ENCODE measurements around the gene ZNF124. TPM values are rescaled to one million over a fixed set of nuclear protein-coding genes. Genes with fewer than 3 reads are reported as not detected.

Gene ZNF124
- total RNA-seq, 1 experiment from 2014 or later = 16.3 TPM

DNA sequence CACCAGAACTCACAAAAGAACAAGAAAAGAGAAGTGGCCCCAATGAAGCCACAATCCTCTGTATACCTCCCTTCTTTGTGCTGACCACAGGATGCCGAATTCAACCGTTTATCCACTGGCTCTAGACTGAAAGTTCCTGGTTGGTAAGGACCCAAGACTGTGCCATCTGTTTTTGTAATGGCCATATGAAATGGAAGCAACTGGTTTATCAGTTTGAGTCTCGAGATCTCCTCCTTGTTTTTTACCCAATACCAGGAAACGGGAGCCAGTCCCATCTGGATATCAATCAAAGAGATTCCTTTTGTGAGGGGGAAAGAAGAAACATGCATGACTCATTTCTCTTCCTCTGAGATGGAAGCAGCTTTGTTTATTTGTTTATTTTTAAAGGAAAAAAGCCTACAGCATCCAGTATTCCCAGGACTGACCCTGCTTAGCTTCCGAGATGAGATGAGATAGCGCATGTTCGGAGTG, 32.4 kb upstream of the ZNF124 start:
- Histone ChIP-seq H2AFZ (ENCODE audit: low read depth, low read length, poor library complexity, severe bottlenecking) (no peak overlapping the region), H3K9me2 (ENCODE audit: insufficient read depth) (no peaks in the 10 kb centered on the region), H3K9me3 (ENCODE audit: control insufficient read depth in 1 of 2, insufficient read depth in 1 of 2, low read depth in 1 of 2, low read length in 2 of 2) (no peaks in the 10 kb centered on the region; a peak in 1 of 4 replicates), H3K4me3 (replicated peaks in 1 of 2; ENCODE audit: low read depth in 1 of 2, low read length in 2 of 2) (no peak overlapping the region), H3K27me3 (ENCODE audit: insufficient read depth, low read length) (no peaks in the 10 kb centered on the region), H3K79me2 (ENCODE audit: insufficient read depth, low read length) (peaks cover 64% of the 10 kb centered on the region), H3K9ac (ENCODE audit: low read length) (no peak overlapping the region), H3K4me1 (ENCODE audit: control insufficient read depth in 1 of 2, insufficient read depth in 2 of 2, low read length in 2 of 2) (peaks cover 0 to 1% of the 10 kb centered on the region in 2 experiments; a peak in 1 of 4 replicates), H3K4me2 (ENCODE audit: low read length) (no peak overlapping the region), H3K36me3 (ENCODE audit: control insufficient read depth in 1 of 2, insufficient read depth in 2 of 2, low read length in 2 of 2) (peaks cover 0 to 24% of the 10 kb centered on the region in 2 experiments; a peak in 2 of 4 replicates), H3K27ac (ENCODE audit: low read depth, low read length) (no peak overlapping the region), H4K20me1 (ENCODE audit: insufficient read depth) (no peaks in the 10 kb centered on the region)
- RAD21 ChIA-PET (ENCODE audit: low non-redundant PET in 1 of 2, low total read pairs in 2 of 2, uncharacterized antibody in 2 of 2, unreplicated experiment in 2 of 2) = no interaction called here
- ATAC-seq = no peak
- intact Hi-C loops (cut with micrococcal nuclease) = no loop called here
- TF ChIP-seq, protein P1, sequence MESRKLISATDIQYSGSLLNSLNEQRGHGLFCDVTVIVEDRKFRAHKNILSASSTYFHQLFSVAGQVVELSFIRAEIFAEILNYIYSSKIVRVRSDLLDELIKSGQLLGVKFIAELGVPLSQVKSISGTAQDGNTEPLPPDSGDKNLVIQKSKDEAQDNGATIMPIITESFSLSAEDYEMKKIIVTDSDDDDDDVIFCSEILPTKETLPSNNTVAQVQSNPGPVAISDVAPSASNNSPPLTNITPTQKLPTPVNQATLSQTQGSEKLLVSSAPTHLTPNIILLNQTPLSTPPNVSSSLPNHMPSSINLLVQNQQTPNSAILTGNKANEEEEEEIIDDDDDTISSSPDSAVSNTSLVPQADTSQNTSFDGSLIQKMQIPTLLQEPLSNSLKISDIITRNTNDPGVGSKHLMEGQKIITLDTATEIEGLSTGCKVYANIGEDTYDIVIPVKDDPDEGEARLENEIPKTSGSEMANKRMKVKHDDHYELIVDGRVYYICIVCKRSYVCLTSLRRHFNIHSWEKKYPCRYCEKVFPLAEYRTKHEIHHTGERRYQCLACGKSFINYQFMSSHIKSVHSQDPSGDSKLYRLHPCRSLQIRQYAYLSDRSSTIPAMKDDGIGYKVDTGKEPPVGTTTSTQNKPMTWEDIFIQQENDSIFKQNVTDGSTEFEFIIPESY (IDR thresholded peaks at IDR 0.05; ENCODE audit: extremely low read depth, insufficient replicate concordance, low read length) = no peak
- TF ChIP-seq SP1 (IDR thresholded peaks at IDR 0.05; ENCODE audit: low read depth) = no peak
- no peak for TF ChIP-seq CEBPB (IDR thresholded peaks at IDR 0.05; ENCODE audit: low read depth)
- CTCF ChIA-PET = no interaction called here
- BruUV-seq (replicated peaks) = no TSS peak
- POLR2A ChIA-PET = no interaction called here
- DNase-seq (ENCODE audit: low read depth, low spot score) = no peak

DNA sequence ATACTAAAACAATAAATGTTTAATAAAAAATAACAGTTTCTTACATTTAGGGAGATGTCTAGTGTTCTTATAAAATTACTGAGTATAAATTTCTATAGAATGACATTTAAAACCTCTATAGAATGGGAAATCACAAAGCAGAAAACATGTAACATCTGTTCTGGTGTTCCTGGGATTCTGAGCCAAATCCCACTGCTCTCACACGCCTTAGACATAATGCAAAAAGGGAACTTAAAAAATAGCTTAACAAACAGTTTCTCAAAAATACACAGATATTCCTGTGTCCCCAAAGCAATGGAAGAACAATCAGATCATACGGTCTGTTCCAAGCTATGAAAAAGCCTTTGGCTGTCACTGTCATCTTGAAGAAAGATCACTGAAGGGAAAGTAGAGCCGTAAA, 27.0 kb upstream of the ZNF124 start:
- no peak overlapping the region for H3K4me2 ChIP-seq (ENCODE audit: low read length)
- no peak overlapping the region for H3K27ac ChIP-seq (ENCODE audit: low read depth, low read length)
- H3K4me1 ChIP-seq (ENCODE audit: control insufficient read depth in 1 of 2, insufficient read depth in 2 of 2, low read length in 2 of 2) = no peaks in the 10 kb centered on the region
- ChIA-PET CTCF (no interaction called here), POLR2A (no interaction called here), RAD21 (ENCODE audit: low non-redundant PET in 1 of 2, low total read pairs in 2 of 2, uncharacterized antibody in 2 of 2, unreplicated experiment in 2 of 2) (no interaction called here)
- no TSS peak for BruUV-seq (replicated peaks)
- no peak overlapping the region for H2AFZ ChIP-seq (ENCODE audit: low read depth, low read length, poor library complexity, severe bottlenecking)
- no peaks in the 10 kb centered on the region for H3K9me2 ChIP-seq (ENCODE audit: insufficient read depth)
- peaks cover 6 to 52% of the 10 kb centered on the region in 2 experiments; a peak in 3 of 4 replicates for H3K36me3 ChIP-seq (ENCODE audit: control insufficient read depth in 1 of 2, insufficient read depth in 2 of 2, low read length in 2 of 2)
- DNase-seq (ENCODE audit: low read depth, low spot score) (no peak), ATAC-seq (no peak)
- peaks cover 0 to 6% of the 10 kb centered on the region in 2 experiments; a peak in 2 of 4 replicates for H3K9me3 ChIP-seq (ENCODE audit: control insufficient read depth in 1 of 2, insufficient read depth in 1 of 2, low read depth in 1 of 2, low read length in 2 of 2)
- H3K27me3 ChIP-seq (ENCODE audit: insufficient read depth, low read length) = no peaks in the 10 kb centered on the region
- peaks cover 19% of the 10 kb centered on the region for H3K79me2 ChIP-seq (ENCODE audit: insufficient read depth, low read length)
- intact Hi-C loops (cut with micrococcal nuclease) = no loop called here
- H3K4me3 ChIP-seq (replicated peaks in 1 of 2; ENCODE audit: low read depth in 1 of 2, low read length in 2 of 2) = no peak overlapping the region
- H3K9ac ChIP-seq (ENCODE audit: low read length) = no peak overlapping the region
- TF ChIP-seq EGR1 (IDR thresholded peaks at IDR 0.05; ENCODE audit: low read depth) (no peak), SP1 (IDR thresholded peaks at IDR 0.05; ENCODE audit: low read depth) (no peak), CBX3 (IDR thresholded peaks at IDR 0.05; ENCODE audit: low read depth) (no peak), EZH2 (IDR thresholded peaks at IDR 0.05) (no peak), ZFX (IDR thresholded peaks at IDR 0.05) (no peak), JUND (IDR thresholded peaks at IDR 0.05) (no peak), POLR2AphosphoS5 (IDR thresholded peaks at IDR 0.05; ENCODE audit: low read depth, low read length) (no peak), SRF (IDR thresholded peaks at IDR 0.05; ENCODE audit: low read depth) (no peak), ZNF274 (IDR thresholded peaks at IDR 0.05; ENCODE audit: low read depth, low read length) (no peak), YY1 (IDR thresholded peaks at IDR 0.05; ENCODE audit: extremely low read depth, insufficient replicate concordance, low read depth, low read length) (no peak), CEBPB (IDR thresholded peaks at IDR 0.05; ENCODE audit: low read depth) (no peak), FOSL1 (IDR thresholded peaks at IDR 0.05; ENCODE audit: low read depth) (no peak)
- H4K20me1 ChIP-seq (ENCODE audit: insufficient read depth) = no peaks in the 10 kb centered on the region
